ENCODE measurements around the gene CCDC87.

DNA sequence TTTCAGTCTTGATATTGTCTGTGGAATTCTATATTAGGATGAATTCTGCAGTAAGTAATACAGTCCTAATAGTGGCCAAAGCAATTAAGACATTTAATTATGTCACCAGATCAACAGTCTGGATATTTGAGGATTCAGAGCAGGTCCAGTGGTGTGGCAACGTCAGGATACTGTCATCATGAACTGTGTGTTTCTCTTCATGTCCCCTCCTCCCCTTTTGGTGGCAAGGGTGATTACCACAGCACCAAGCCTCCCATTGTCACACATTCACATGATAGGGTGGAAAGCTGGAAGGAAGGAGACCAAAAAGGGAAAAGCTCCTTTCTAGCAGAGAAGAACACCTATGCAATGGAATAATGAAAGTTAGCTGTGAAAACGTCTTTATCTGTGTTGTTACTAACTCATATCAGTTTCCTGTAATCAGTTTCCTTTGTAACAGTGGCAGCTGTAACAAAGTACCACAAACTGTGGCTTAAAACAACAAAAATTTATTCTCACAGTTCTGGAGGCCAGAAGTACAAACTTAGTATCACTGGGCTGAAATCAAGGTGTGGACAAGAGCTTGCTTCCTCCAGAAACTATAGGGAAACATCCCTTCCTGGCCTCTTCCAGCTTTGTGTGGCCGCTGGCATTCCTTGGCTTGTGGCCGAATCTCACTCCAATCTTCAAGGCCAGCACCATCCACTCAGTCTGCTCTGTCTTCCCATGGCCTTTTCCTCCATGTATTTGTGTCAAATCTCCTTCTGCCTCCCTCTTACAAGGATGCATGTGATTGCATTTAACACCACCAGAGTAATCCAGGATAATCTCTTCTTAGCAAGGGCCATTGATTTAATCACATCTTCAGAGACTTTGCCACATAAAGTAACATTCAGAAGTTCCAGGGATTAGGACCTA, 17.1 kb upstream of the CCDC87 start:
- TF ChIP-seq POLR2A (IDR thresholded peaks at IDR 0.05; ENCODE audit: low read depth, low read length) (no peak), POLR2AphosphoS5 (IDR thresholded peaks at IDR 0.05; ENCODE audit: low read depth, low read length) (no peak), TAF1 (IDR thresholded peaks at IDR 0.05; ENCODE audit: borderline replicate concordance, low read depth, low read length) (no peak)

Data from GM12892 (cell line).